Neural progenitor cell (in vitro differentiated cells): Measurements from ENCODE around the gene WWOX.

Experiments
- CTCF ChIP-seq: fragments of 200-600 bp; sonication (generic); IDR thresholded peaks from 2 replicates; pipeline ENCODE4 v1.5.1; 2017; ENCODE audit warnings: antibody characterized with exemption, mild to moderate bottlenecking
- EZH2 ChIP-seq: fragments of 200-600 bp; sonication (generic); IDR thresholded peaks from 2 replicates; pipeline ENCODE4 v1.6.1; 2017; ENCODE audit warnings: antibody characterized with exemption, mild to moderate bottlenecking, moderate library complexity
- EZH2phosphoT487 ChIP-seq: fragments of 200-600 bp; sonication (generic); IDR thresholded peaks from 2 replicates; pipeline ENCODE4 v1.6.1; 2017; ENCODE audit warnings: antibody characterized with exemption

GRCh38 chr16:78955206-78955605, 855.8 kb downstream of the WWOX start:
- TF ChIP-seq CTCF = no peak
- TF ChIP-seq EZH2phosphoT487 = no peak
- no peak for TF ChIP-seq EZH2
